Skin of body (tissue), 3 donors: ENCODE data around the gene NT5C1B. TPM values are rescaled to one million over a fixed set of nuclear protein-coding genes. Genes with fewer than 3 reads are reported as not detected.

ENCODE experiments used
- DNase-seq: peaks from one replicate; lab custom pipeline; 2025; lab: John Stamatoyannopoulos, UW
- small RNA-seq: library from RNA; depleted of rRNA; stranded (forward); fragments of <200 nt; gene quantifications from one replicate; pipeline ENCODE3, GENCODE V24; 2014; ENCODE audit warnings: low replicate concordance
- total RNA-seq: library from RNA; depleted of rRNA; stranded (reverse); fragments of >200 nt; gene quantifications from one replicate; pipeline ENCODE4 v1.2.3, GENCODE V29; 2014

NT5C1B gene
- total RNA-seq, 1 donor from 2014 or later, result not detected

DNA sequence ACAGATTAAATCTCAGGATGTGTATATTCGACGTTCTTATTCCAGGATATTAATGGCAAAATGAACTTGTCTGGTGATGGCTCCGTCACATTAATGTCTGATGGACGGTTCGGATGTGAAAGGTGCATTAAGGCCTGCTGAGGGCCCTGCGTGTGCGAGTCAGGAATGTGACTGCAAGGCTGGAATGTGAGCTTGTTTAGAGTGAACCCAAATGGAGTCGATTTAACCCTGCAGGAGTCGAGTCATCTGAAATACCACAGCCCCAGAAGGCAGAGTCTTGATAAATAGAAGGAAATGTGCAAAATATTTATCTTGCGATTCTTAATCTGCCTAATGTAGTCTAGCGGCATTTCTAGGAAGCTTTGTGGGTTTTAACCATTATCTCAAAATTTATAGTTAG is 73.3 kb downstream of the NT5C1B start:
- DNase-seq, result no peak

DNA sequence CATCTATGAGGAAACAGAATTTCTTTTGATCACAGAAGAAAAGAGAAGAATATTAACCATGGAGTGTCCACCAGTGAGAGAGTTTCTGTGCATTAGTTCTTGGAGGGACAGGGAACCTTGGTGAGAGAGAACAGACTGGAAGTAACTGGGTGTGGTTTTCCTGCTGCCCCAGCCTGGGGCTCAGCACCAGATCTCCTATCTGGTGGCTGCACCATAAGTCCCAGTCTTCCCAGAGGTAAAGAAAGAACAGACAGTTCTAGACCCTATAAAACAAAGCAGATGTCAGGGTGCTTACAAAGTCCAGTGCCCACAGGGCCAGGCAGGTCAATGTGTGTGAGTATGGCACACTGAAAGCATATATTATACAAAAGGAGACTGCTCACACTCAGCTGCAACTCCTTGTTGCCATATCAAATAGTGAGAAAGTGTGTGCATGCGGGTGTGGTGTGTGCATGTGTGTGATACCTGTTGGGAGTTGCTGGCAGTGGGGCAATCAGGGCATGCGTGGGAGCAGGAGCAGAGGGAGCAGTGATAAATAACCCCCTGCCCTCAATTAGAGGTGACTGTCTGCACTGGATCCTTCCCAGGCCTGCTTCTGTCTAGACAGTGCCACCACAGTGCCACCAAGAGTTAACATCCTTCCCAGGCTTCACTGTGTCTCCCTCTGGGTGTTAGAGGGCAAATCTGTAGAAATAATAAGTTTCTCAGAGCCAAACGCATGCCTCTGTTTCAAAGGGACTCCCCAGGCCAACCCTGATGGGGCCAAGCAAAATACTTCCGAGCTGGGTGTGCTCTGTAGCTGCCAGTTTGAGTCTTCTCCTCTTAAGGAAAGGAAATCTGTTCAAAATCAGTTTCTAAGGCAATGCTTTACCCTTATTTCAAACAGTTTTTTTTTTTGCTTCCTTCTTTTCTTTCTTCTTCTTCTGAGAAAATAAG is 74.6 kb downstream of the NT5C1B start:
- no peak for DNase-seq

Small RNA genes within 50 kb of the gene (small RNA-seq; reads per million reads assigned to genes)
- not detected for gene RNU6-1215P

Other genes with a start within 250 kb of the NT5C1B start
- gene RDH14, start 28.9 kb downstream of the NT5C1B start, total RNA-seq, result 26.5 TPM